Osteoblast (primary cell): ENCODE measurements around the gene SPTAN1. TPM values are rescaled to one million over a fixed set of nuclear protein-coding genes. Genes with fewer than 3 reads are reported as not detected.
"Not testable (repeated sequence)": the region's sequence is repeated elsewhere in the genome, so short reads cannot be mapped to it uniquely, and the experiment has no call there.

Source experiments
- DNase-seq: peaks from one replicate; pipeline ENCODE4 v3.0.0; 2011; ENCODE audit warnings: low spot score, mixed read lengths; ENCODE audit not compliant: insufficient read length; ENCODE audit errors: missing footprints
- H2AFZ ChIP-seq: 2 replicates; pipeline ENCODE4 v1.6.0; 2011; ENCODE audit warnings: mild to moderate bottlenecking, low read length
- H3K27ac ChIP-seq: 2 replicates; pipeline ENCODE4 v1.5.1; 2011; ENCODE audit warnings: mild to moderate bottlenecking, low read depth, low read length, moderate library complexity
- H3K27me3 ChIP-seq: 2 replicates; pipeline ENCODE4 v1.6.0; 2012; ENCODE audit warnings: mild to moderate bottlenecking, control low read depth, inconsistent platforms, low read length, moderate library complexity; ENCODE audit not compliant: insufficient read depth
- H3K36me3 ChIP-seq: 2 replicates; pipeline ENCODE4 v1.5.1; 2011; ENCODE audit warnings: mild to moderate bottlenecking, low read length, control low read depth, moderate library complexity; ENCODE audit not compliant: insufficient read depth
- H3K4me1 ChIP-seq: 2 replicates; pipeline ENCODE4 v1.5.1; 2011; ENCODE audit warnings: mild to moderate bottlenecking, low read length, control low read depth, moderate library complexity; ENCODE audit not compliant: insufficient read depth
- H3K4me2 ChIP-seq: 2 replicates; pipeline ENCODE4 v1.6.0; 2011; ENCODE audit warnings: mild to moderate bottlenecking, low read length; ENCODE audit not compliant: insufficient read depth
- H3K4me3 ChIP-seq: fragments of 200-600 bp; sonication (generic); 3 replicates; pipeline ENCODE4 v1.5.1; 2012; ENCODE audit warnings: mild to moderate bottlenecking, low read length, inconsistent platforms; ENCODE audit not compliant: insufficient read depth
- H3K79me2 ChIP-seq: 2 replicates; pipeline ENCODE4 v1.6.0; 2012; ENCODE audit warnings: mild to moderate bottlenecking, low read length, control low read depth, inconsistent platforms; ENCODE audit not compliant: insufficient read depth
- H3K9me3 ChIP-seq: 2 replicates; pipeline ENCODE4 v1.5.1; 2011; ENCODE audit warnings: low read depth, low read length, control low read depth
- H4K20me1 ChIP-seq: 2 replicates; pipeline ENCODE4 v1.6.0; 2012; ENCODE audit warnings: mild to moderate bottlenecking, low read length, control low read depth; ENCODE audit not compliant: insufficient read depth
- total RNA-seq: library from RNA; depleted of rRNA; stranded (reverse); fragments of >200 nt; gene quantifications from 2 replicates; pipeline ENCODE4 v1.2.3, GENCODE V29; 2012
- TF ChIP-seq, protein P1 (sequence below): IDR thresholded peaks from 2 replicates; pipeline ENCODE4 v1.5.1; 2011; ENCODE audit warnings: mild to moderate bottlenecking, low read depth, low read length, moderate library complexity; ENCODE audit errors: extremely low read depth

The SPTAN1 gene
- total RNA-seq, 1 donor: 354 TPM

- Histone ChIP-seq H3K9me3 (no peaks in the 10 kb centered on the region), H3K4me2 (no peak overlapping the region), H3K27me3 (no peaks in the 10 kb centered on the region), H3K4me1 (peaks cover 2% of the 10 kb centered on the region), H3K36me3 (no peaks in the 10 kb centered on the region), H3K27ac (no peak overlapping the region), H4K20me1 (no peaks in the 10 kb centered on the region), H3K4me3 (no peak overlapping the region), H3K79me2 (no peaks in the 10 kb centered on the region), H2AFZ (no peak overlapping the region)
- no peak for DNase-seq
- TF ChIP-seq, protein P1, sequence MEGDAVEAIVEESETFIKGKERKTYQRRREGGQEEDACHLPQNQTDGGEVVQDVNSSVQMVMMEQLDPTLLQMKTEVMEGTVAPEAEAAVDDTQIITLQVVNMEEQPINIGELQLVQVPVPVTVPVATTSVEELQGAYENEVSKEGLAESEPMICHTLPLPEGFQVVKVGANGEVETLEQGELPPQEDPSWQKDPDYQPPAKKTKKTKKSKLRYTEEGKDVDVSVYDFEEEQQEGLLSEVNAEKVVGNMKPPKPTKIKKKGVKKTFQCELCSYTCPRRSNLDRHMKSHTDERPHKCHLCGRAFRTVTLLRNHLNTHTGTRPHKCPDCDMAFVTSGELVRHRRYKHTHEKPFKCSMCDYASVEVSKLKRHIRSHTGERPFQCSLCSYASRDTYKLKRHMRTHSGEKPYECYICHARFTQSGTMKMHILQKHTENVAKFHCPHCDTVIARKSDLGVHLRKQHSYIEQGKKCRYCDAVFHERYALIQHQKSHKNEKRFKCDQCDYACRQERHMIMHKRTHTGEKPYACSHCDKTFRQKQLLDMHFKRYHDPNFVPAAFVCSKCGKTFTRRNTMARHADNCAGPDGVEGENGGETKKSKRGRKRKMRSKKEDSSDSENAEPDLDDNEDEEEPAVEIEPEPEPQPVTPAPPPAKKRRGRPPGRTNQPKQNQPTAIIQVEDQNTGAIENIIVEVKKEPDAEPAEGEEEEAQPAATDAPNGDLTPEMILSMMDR: no peak
These were observed 105.4 kb downstream of the SPTAN1 start for GRCh38 chr9:128657796-128658195.

GRCh38 chr9:128666481-128666941 lies 114.1 kb downstream of the SPTAN1 start:
- not testable (repeated sequence) for H3K9me3 ChIP-seq, H3K36me3 ChIP-seq, DNase-seq, H3K27ac ChIP-seq, H3K4me2 ChIP-seq, H2AFZ ChIP-seq, H3K79me2 ChIP-seq, H3K4me1 ChIP-seq, H3K27me3 ChIP-seq, H3K4me3 ChIP-seq, H4K20me1 ChIP-seq

- Histone ChIP-seq H3K79me2 (no peaks in the 10 kb centered on the region), H3K27me3 (no peaks in the 10 kb centered on the region)
These were observed 117.4 kb downstream of the SPTAN1 start for GRCh38 chr9:128669786-128670185.

GRCh38 chr9:128675382-128675781 lies 123.0 kb downstream of the SPTAN1 start:
- no peaks in the 10 kb centered on the region for H3K4me1 ChIP-seq
- no peaks in the 10 kb centered on the region for H3K79me2 ChIP-seq
- no peak for DNase-seq
- H3K4me3 ChIP-seq: no peak overlapping the region
- H3K27me3 ChIP-seq: no peaks in the 10 kb centered on the region
- TF ChIP-seq, protein P1: no peak
- no peak overlapping the region for H3K27ac ChIP-seq
- H3K36me3 ChIP-seq: no peaks in the 10 kb centered on the region
- H4K20me1 ChIP-seq: no peaks in the 10 kb centered on the region
- no peaks in the 10 kb centered on the region for H3K9me3 ChIP-seq
- no peak overlapping the region for H3K4me2 ChIP-seq
- H2AFZ ChIP-seq: no peak overlapping the region

More at GRCh38 chr9:128669786-128670185, 117.4 kb downstream of the SPTAN1 start:
- Histone ChIP-seq H3K27ac (no peak overlapping the region), H3K9me3 (no peaks in the 10 kb centered on the region), H3K4me2 (no peak overlapping the region), H3K4me1 (no peaks in the 10 kb centered on the region), H3K36me3 (no peaks in the 10 kb centered on the region), H4K20me1 (no peaks in the 10 kb centered on the region), H3K4me3 (no peak overlapping the region), H2AFZ (no peak overlapping the region)
- TF ChIP-seq, protein P1: no peak
- DNase-seq: no peak
